SK-N-SH (cell line): ENCODE measurements around the gene DPY19L1. TPM values are rescaled to one million over a fixed set of nuclear protein-coding genes. Genes with fewer than 3 reads are reported as not detected.
A peak's percentile ranks its signal among the peaks of the same experiment; 100 is the strongest.
"Not testable (repeated sequence)": the region's sequence is repeated elsewhere in the genome, so short reads cannot be mapped to it uniquely, and the experiment has no call there.

Source experiments
- CTCF ChIA-PET: fragments of 300-600, 350-600 bp; formaldehyde crosslinking; extraction: SDS; loops from one replicate; lab custom pipeline; 2021; lab: Yijun Ruan, JAX
- POLR2A ChIA-PET: fragments of 350-600 bp; sonication (Branson Sonifier 250); formaldehyde crosslinking; extraction: SDS; loops from one replicate; lab custom pipeline; 2020; ENCODE audit warnings: antibody characterized with exemption, inconsistent platforms; lab: Yijun Ruan, JAX
- DNase-seq: peaks from one replicate; pipeline ENCODE4 v3.0.0; 2012
- H2AFZ ChIP-seq: fragments of 200-600 bp; sonication (generic); 2 replicates; pipeline ENCODE4 v1.8.1; 2016; ENCODE audit warnings: antibody characterized with exemption, mild to moderate bottlenecking, low read depth
- H3F3A ChIP-seq: fragments of 200-600 bp; sonication (generic); replicated peaks from 2 replicates; pipeline ENCODE3; 2016; ENCODE audit warnings: antibody characterized with exemption, mild to moderate bottlenecking; ENCODE audit not compliant: insufficient read depth
- H3K27ac ChIP-seq, 2 experiments: fragments of 200-500 bp in 1 of 2; fragments of 200-600 bp in 1 of 2; sonication (Bioruptor generic) in 1 of 2; sonication (generic), shearing (Covaris generic) in 1 of 2; 2 replicates each; pipeline versions ENCODE4 v1.5.1 to v1.6.1; 2014 to 2016; ENCODE audit warnings: low read depth in 2 of 2, inconsistent platforms in 1 of 2, low read length in 1 of 2, mild to moderate bottlenecking in 1 of 2, mixed read lengths in 1 of 2
- H3K27me3 ChIP-seq: fragments of 200-600 bp; sonication (generic), shearing (Covaris generic); 2 replicates; pipeline ENCODE4 v1.6.1; 2016; ENCODE audit warnings: mixed run types; ENCODE audit not compliant: insufficient read depth
- H3K36me3 ChIP-seq, 2 experiments: fragments of 200-500 bp in 1 of 2; fragments of 200-600 bp in 1 of 2; sonication (Bioruptor generic) in 1 of 2; sonication (generic) in 1 of 2; replicated peaks in 1 of 2; 2 replicates each; pipeline versions ENCODE3 to v1.5.1; 2014 to 2016; ENCODE audit warnings: low read length in 1 of 2, mild to moderate bottlenecking in 1 of 2; ENCODE audit not compliant: insufficient read depth in 2 of 2, control insufficient read depth in 1 of 2
- H3K4me1 ChIP-seq, 2 experiments: fragments of 200-500 bp in 1 of 2; fragments of 200-600 bp in 1 of 2; sonication (Bioruptor generic) in 1 of 2; sonication (generic), shearing (Covaris generic) in 1 of 2; 2 replicates each; pipeline versions ENCODE4 v1.5.1 to v1.6.1; 2014 to 2016; ENCODE audit warnings: low read depth in 1 of 2, low read length in 1 of 2, mixed run types in 1 of 2; ENCODE audit not compliant: insufficient read depth in 2 of 2, control insufficient read depth in 1 of 2
- H3K4me2 ChIP-seq: fragments of 200-600 bp; sonication (generic), shearing (Covaris generic); 2 replicates; pipeline ENCODE4 v1.6.1; 2017; ENCODE audit warnings: mixed run types
- H3K4me3 ChIP-seq, 2 experiments: fragments of 200-500 bp in 1 of 2; fragments of 200-600 bp in 1 of 2; sonication (Bioruptor generic) in 1 of 2; sonication (generic), shearing (Covaris generic) in 1 of 2; 2 replicates each; pipeline versions ENCODE4 v1.5.1 to v1.8.1; 2014 to 2016; ENCODE audit warnings: low read depth in 2 of 2, inconsistent platforms in 1 of 2, low read length in 1 of 2, mild to moderate bottlenecking in 1 of 2, mixed read lengths in 1 of 2, moderate library complexity in 1 of 2
- H3K79me2 ChIP-seq: fragments of 200-600 bp; sonication (generic); 2 replicates; pipeline ENCODE4 v1.8.1; 2017; ENCODE audit warnings: mild to moderate bottlenecking; ENCODE audit not compliant: insufficient read depth
- H3K9ac ChIP-seq: fragments of 200-600 bp; sonication (generic); 2 replicates; pipeline ENCODE4 v1.6.1; 2017; ENCODE audit warnings: mixed run types
- H3K9me2 ChIP-seq: fragments of 200-600 bp; sonication (generic); 2 replicates; pipeline ENCODE4 v1.6.1; 2017; ENCODE audit warnings: mixed run types
- H3K9me3 ChIP-seq: fragments of 200-600 bp; sonication (generic); 2 replicates; pipeline ENCODE4 v1.6.1; 2017; ENCODE audit warnings: mixed run types, mild to moderate bottlenecking, moderate library complexity
- H4K20me1 ChIP-seq: fragments of 200-600 bp; sonication (generic); 2 replicates; pipeline ENCODE4 v1.6.1; 2017; ENCODE audit warnings: mild to moderate bottlenecking, mixed run types; ENCODE audit not compliant: insufficient read depth
- ELF1 ChIP-seq: IDR thresholded peaks from 2 replicates; pipeline ENCODE4 v1.4.0; 2012
- EP300 ChIP-seq, 2 experiments: IDR thresholded peaks; 2 replicates each; pipeline versions ENCODE4 v1.4.0 to v1.6.1; 2012; ENCODE audit warnings: borderline replicate concordance in 1 of 2, low read depth in 1 of 2, low read length in 1 of 2
- RXRA ChIP-seq: IDR thresholded peaks from 2 replicates; pipeline ENCODE4 v1.4.0; 2012; ENCODE audit warnings: low read depth, mild to moderate bottlenecking, borderline replicate concordance
- SMC3 ChIP-seq: IDR thresholded peaks from 2 replicates; pipeline ENCODE4 v1.6.1; 2012; ENCODE audit warnings: low read depth, low read length, improper control_type of control experiment
- YY1 ChIP-seq: IDR thresholded peaks from 2 replicates; pipeline ENCODE4 v1.4.0; 2012; ENCODE audit warnings: low read depth, mild to moderate bottlenecking
- WGBS: methylation state at CpG from one replicate; pipeline ENCODE4 v1.1.6; 2017; ENCODE audit warnings: low lambda C conversion rate; 5-methylcytosine and 5-hydroxymethylcytosine counted together
- polyA plus RNA-seq, 3 experiments: library from polyadenylated mRNA; depleted of rRNA; stranded (reverse); fragments of >200 nt; gene quantifications; 2 replicates each; pipeline ENCODE4 v1.2.3, GENCODE V29; 2012
- TF ChIP-seq, protein P1 (sequence below): IDR thresholded peaks from 2 replicates; pipeline ENCODE4 v1.4.0; 2012; ENCODE audit warnings: low read depth, borderline replicate concordance

The DPY19L1 gene
- polyA plus RNA-seq, 1 of the 3 experiments (the other 2 are of a cell fraction), result 27.7 TPM

DNA sequence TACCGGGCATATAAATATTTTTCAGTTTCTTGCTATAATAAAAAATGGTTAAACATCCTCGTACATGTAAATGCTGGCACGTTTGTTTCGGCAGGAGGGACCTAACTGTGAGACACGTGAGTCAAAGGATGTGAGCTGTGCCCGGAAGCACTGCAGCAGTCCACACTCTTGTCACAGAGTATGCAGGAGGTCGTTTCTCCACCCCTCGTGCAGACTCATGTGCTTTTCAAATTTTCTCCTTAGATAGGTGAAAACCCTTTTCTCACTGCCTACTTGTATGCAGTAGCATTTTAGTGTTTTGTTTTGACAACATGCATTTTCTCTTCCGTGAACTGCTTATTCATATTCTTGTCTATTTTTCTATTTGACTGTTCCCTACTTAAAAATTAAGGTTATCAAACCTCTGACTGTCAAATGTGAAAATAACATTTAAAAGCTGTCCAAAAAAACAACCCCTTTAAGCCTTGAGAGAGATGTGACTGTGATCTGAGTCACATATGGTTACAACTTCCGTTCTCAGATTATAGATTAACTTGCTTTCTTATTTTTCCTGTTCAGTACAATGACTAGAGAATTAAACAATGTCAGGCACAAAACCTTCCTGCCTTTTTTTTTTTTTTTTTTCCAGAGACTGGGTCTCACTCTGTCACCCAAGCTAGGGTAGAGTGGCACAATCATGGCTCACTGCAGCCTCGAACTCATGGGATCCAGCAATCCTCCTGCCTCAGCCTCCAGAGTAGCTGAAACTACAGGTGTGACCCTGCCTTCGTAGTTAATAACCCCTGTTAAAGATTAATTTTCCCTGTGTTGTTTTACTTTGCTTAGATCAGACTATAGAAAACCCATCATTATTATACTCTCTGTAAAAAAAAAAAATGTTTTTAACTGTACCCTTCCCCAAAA is 45.1 kb downstream of the DPY19L1 start (continued):
- TF ChIP-seq EP300 (IDR thresholded peaks at IDR 0.05; ENCODE audit: borderline replicate concordance in 1 of 2, low read depth in 1 of 2, low read length in 1 of 2), result peak in 1 of 2 experiments; percentile 58; a peak in 1 of 4 replicates
- TF ChIP-seq YY1, result no peak
- TF ChIP-seq ELF1, result peak; percentile 29
- 0 out of 2 replicates have a peak, but pooled peaks have one; percentile 11 for TF ChIP-seq RXRA
- no peak for TF ChIP-seq SMC3
- TF ChIP-seq, protein P1, sequence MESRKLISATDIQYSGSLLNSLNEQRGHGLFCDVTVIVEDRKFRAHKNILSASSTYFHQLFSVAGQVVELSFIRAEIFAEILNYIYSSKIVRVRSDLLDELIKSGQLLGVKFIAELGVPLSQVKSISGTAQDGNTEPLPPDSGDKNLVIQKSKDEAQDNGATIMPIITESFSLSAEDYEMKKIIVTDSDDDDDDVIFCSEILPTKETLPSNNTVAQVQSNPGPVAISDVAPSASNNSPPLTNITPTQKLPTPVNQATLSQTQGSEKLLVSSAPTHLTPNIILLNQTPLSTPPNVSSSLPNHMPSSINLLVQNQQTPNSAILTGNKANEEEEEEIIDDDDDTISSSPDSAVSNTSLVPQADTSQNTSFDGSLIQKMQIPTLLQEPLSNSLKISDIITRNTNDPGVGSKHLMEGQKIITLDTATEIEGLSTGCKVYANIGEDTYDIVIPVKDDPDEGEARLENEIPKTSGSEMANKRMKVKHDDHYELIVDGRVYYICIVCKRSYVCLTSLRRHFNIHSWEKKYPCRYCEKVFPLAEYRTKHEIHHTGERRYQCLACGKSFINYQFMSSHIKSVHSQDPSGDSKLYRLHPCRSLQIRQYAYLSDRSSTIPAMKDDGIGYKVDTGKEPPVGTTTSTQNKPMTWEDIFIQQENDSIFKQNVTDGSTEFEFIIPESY, result no peak

DNA sequence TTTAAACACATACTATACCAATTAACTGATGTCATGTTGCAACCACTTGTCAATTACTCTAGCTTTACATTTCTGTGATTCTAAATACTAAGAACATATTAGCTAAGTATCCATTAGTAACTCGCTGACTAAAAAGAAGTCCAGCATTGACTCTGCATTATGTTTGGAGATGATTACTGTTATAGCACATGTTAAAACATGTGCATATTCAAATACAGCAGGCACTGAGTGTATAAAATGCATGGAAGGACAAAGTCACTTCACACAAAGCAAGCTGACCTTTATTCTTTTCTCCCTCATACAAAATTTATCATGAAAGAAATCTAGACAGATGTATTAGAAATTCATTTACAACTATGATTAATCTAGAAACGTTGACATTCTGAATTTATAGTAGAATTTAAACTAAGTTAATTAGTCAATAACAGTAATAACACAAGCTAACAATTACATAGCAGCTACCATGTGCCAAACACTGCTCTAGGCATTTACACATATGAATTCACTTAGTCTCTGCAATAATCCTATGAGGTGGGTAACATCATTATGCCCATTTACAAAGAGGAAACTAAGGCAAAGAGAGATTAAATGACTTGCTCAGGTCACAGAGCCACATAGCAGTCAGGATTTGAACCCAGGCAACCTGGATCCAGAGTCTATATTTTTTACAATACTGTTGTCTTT is 48.7 kb downstream of the DPY19L1 start:
- H3K27me3 ChIP-seq, H4K20me1 ChIP-seq, H3K9ac ChIP-seq, H3K4me2 ChIP-seq, H3K9me3 ChIP-seq, POLR2A ChIA-PET, DNase-seq, H3K4me1 ChIP-seq, H3K27ac ChIP-seq, H3K4me3 ChIP-seq, H3K9me2 ChIP-seq, H2AFZ ChIP-seq: not testable (repeated sequence)
- Histone ChIP-seq H3F3A (peaks cover 25% of the 10 kb centered on the region), H3K36me3 (peaks cover 0 to 27% of the 10 kb centered on the region in 2 experiments), H3K79me2 (peaks cover 18% of the 10 kb centered on the region; the same call in 1 of the 2 replicates)
- CTCF ChIA-PET, result interaction anchor here (1.2 kb wide), 1 partner anchor 12 kb away, joined by 4 read pairs; no protein-coding TSS in a partner anchor
- 61% methylated on average over 2 of the region's 2 CpGs for WGBS

DNA sequence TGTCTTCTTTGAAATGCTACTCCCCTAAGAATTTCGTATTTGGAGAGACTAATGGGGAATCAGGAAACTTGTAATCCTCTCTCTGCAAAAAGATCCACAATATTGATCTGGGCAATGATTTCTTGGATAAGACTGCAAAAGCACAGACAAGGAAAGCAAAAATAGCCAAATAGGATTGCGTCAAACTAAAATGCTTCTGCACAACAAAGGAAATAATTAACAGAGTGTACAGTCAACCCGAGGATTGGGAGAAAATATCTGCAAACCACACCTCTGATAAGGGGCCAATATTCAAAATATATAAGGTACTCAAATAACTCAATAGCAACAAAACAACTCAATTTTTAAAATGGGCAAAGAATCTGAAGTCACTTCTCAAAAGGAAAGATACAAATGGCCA is 52.1 kb downstream of the DPY19L1 start:
- not testable (repeated sequence) for H3K4me1 ChIP-seq, H3K9me2 ChIP-seq, H3K9ac ChIP-seq

DNA sequence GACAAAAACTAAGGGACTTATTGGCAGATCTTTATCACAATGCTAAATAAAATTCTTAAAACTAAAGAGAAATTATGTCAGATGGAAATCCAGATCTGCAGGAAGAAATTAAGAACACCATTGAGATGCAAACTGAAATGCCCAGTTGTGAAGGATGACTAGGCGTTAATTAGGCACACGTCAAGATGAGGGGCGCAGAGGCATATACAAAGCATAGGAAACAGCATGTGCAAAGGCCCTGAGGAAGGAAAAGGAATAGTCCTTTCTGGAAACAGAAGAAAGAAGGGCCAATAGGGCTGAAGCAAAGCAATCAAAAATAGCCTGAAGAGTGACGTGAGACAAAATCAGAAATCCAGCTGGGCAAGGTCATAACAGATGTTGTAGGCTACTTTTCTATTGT is 53.1 kb downstream of the DPY19L1 start:
- H3K4me1 ChIP-seq, H3K4me2 ChIP-seq, H3K27ac ChIP-seq, H3K27me3 ChIP-seq, H3K79me2 ChIP-seq, CTCF ChIA-PET, H3K9ac ChIP-seq, H3K9me3 ChIP-seq, H3K4me3 ChIP-seq, H3K9me2 ChIP-seq, DNase-seq, H3F3A ChIP-seq, H4K20me1 ChIP-seq, H2AFZ ChIP-seq, POLR2A ChIA-PET: not testable (repeated sequence)
- peaks cover 0 to 21% of the 10 kb centered on the region in 2 experiments for H3K36me3 ChIP-seq
- WGBS, result 98% methylated on average over 4 of the region's 4 CpGs

More for the DNA sequence above, 52.1 kb downstream of the DPY19L1 start:
- H3K27me3 ChIP-seq, H3K79me2 ChIP-seq, H3K27ac ChIP-seq, H3F3A ChIP-seq, POLR2A ChIA-PET, H3K4me2 ChIP-seq, H3K4me3 ChIP-seq, CTCF ChIA-PET, H2AFZ ChIP-seq, DNase-seq, H4K20me1 ChIP-seq, H3K9me3 ChIP-seq: not testable (repeated sequence)
- WGBS, result 86% methylated on average over 3 of the region's 3 CpGs
- peaks cover 0 to 30% of the 10 kb centered on the region in 2 experiments for H3K36me3 ChIP-seq
